ENCODE results near the gene HTR7. TPM values are rescaled to one million over a fixed set of nuclear protein-coding genes. Genes with fewer than 3 reads are reported as not detected.

HTR7 gene
- total RNA-seq, 1 donor from 2014 or later, result 0.10 TPM

DNA sequence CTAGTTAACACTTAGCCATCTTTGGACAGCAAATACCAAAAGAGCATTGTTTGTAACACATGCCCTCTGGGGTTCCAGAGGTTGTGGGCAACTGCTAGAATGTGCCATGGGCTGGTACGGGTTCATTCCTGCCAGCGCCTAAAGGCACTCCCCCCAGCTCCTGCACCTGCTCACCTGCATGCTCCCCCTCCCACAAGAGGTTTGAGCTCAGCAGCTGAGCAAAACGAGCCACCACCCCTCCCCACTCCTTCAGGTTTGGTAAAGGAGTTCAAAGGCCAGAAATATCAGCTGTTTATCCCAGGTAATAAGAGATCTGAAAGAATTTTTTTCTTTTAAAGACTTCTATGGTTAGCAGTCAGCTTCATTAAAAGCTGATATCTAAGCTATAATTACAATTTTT is 53.5 kb downstream of the HTR7 start:
- DNase-seq (ENCODE audit: low read depth), result no peak

DNA sequence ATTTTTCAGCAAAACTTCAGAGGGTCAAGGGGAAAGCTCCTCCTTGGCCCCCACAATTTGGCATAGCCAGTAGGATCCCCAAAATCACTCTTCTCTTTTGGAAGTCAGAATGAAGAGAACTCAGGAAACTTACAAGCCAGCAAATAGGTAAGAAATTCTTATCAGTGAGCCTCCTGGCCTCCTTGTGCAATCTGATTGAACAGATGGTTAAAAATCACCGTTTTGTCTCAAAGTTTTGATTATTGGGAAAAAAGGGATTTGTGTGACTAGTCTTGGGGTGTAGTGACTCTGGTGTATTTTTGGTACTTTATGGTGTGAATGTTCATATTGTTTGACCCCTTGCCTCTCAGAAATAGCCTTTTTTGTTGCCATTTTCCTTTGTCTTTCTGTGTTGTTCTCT is 56.2 kb downstream of the HTR7 start:
- no peak for DNase-seq (ENCODE audit: low read depth)

DNA sequence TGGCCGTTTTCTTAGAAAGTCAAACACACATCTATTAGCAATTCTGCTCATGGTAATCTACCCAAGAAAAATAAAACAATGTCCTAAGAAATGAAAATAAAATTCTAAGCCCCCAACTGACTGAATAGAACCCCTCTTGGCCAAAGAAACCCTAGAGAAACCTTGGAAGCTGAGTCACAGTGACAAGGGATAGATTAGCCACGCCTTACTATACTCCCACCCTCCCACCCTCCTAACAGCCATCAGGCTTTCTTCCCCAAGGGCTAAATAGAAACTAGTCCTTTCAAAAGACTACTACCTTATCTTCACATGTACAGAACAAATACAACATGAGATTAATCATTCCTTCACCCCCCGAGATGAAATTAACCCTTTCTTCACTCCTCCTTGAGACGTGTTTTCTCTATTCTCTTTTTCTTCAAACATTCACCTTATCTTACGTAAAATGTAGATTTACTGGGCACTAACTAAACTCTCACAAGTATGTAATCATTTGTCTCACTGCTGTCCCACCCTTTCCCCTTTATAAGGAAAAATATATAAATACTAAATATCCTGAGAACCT is 57.5 kb downstream of the HTR7 start:
- no peak for DNase-seq (ENCODE audit: low read depth)

DNA sequence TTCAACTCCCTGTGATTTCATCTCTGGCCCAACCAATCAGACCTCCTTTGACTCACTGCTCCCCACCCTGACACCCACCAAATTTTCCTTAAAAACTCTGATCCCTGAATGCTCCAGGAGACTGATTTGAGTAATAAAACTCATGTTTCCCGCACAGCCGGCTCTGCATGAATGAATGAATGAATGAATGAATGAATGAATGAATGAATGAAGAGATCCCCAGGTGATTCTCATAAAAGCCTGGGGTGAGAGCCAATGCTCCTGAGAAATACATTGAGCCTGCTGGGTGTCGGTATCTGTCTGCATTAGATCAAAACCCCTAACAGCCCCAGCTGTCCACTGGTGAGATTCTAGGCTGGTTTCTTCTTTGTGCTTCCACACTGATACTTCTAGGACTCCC is 58.7 kb downstream of the HTR7 start:
- DNase-seq (ENCODE audit: low read depth), result no peak

DNA sequence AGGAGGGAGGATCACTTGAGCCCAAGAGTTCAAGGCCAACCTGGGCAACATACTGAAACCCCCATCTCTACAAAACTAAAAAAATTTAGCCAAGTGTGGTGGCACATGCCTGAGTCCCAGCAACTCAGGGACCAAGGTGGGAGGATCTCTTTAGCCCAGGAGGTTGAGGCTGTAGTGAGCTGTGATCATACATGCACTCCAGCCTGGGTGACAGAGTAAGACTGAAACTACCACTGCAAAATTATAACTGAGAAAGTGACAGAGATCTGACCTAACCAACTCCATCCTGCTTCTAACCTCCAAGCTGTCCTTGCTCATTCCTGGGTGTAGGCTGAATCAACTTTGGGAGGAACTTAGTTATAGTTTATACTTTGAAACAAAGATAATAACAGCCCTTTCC is 59.4 kb downstream of the HTR7 start:
- DNase-seq (ENCODE audit: low read depth), result no peak

DNA sequence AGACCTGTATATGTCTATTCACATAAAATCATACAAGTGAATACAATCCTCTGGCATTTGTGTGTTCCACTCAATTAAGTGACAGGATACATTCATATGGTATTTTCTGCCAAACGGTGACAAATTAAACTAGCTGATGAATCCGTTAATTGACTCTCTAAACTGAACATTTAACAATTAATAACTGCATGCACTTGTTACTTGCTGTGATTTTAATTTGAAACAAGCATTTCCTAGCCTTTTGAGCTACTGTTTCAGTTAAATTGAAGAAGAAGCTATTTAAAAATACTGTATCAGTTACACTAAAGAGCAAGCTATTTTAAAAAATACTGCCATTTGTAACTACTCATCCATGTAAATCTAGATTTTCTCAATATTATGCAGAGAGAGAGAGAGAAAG is 67.4 kb downstream of the HTR7 start:
- no peak for DNase-seq (ENCODE audit: low read depth)

DNA sequence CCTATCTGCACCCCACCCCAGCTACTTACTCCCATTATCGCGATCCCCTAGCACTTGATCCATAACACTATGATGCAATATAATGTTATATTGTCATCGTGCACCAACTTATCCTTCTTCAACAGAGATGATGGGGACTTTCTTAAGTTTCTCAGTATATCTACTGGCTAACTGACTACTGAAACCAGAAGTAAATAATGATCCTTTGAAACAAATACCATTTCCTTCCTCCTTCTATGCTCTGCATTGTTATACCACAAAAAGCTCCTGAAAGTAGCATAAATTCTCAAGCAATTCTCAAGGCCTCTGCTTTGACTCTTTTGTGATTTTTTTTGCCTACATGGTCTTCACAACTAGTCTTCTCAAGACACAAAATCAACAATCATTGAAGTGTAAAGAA is 68.9 kb downstream of the HTR7 start:
- DNase-seq (ENCODE audit: low read depth), result no peak

DNA sequence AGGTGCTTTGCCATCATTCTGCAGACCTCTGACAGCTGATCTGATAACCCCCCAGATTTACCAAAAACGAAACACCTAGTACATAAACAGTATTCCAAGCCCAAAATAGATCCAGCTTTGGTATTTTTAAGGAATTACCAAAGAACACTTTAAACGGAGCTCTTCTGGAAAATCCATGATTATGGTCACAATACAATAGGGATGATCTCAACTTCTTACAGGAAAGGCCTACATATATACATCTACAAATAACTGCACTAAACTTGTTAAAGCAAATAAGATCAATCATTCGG is 69.7 kb downstream of the HTR7 start:
- no peak for DNase-seq (ENCODE audit: low read depth)

DNA sequence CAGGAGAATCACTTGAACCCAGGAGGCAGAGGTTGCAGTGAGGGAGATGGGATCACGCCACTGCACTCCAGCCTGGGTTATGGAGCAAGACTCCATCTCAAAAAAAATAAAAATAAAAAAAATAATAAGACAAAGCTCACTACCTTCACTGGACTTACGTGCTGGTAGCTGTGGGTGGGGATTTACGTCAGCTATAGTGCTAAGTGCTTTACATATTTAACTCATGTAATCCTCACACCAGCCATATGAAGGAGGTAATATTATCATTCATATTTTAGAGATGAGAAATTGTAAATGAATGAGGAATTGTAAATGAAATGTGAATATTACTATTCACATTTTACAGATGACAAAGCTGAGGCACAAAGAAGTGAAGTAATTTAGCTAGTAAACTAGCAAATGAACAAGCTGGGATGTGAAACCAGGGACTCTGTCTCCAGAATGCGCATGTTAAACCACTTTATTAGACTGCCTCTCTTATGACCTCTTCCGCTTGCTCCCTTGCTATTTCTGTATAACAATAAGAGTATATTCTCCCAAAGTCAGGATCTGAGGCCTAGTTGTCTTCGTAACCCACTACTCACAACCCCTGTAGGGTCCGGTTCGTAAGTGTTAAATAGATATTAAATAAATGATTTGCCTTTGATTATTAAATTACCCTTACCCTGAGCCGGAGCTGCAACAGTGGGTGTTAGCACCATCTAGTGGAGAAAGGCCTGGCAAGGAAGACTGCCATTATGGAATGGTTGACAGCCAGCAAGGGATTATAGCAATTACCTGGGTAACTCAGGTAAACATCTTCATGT is 70.2 kb downstream of the HTR7 start:
- peak; percentile 38 for DNase-seq (ENCODE audit: low read depth)

DNA sequence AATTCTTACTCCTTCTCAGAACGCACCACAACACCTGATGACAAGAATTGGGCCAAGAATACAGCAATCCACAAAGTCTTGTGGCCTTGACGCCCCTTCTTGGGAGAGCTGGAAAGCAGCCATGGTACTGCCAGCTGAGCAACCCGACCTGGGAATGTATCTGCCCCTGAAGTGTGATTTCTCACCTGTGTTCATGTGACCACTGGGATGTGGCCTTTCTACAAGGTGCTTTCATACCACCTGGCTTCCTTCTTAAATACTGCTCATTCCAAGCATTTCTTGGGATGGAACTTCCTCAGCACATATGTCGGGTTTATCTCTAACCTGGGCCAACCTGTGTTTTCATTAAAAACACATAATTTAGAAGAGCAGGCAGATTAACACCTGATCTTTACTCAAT is 72.1 kb downstream of the HTR7 start:
- DNase-seq (ENCODE audit: low read depth), result no peak

DNA sequence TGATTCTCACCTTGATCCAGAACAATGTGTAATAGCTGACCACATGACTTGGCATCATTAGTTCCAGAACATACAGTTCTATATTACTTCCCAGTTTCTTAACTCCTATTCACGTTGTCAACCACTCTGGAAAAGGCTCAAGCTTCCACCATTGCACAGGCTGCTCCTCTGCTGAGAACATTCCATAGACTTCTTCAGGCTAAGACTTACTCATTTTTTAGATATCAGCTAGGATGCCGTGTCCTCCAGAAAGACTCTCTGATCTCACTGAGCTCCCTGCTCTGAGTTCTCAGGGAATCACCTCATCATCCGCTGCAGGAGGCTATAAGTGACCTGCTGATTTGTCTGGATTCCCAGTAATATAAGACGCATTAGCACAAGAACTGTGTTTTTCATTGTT is 73.1 kb downstream of the HTR7 start:
- DNase-seq (ENCODE audit: low read depth), result no peak

DNA sequence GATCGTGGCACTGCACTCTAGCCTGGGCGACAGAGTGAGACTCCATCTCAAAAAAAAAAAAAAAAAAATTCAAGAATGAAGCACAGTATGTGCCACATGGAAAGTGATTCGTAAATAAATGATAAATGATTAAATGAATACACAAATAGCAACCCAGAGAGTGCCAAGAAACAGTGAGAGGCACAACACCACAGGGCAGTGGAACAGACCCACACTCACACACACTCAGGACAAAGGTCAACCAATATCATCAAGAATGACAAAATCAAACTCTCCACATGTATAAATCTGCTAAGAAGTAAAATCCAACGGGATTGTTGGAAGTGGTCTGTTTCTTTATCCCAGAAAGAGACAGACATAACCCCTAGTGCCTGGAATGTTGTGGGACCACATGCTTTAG is 77.4 kb downstream of the HTR7 start:
- no peak for DNase-seq (ENCODE audit: low read depth)

DNA sequence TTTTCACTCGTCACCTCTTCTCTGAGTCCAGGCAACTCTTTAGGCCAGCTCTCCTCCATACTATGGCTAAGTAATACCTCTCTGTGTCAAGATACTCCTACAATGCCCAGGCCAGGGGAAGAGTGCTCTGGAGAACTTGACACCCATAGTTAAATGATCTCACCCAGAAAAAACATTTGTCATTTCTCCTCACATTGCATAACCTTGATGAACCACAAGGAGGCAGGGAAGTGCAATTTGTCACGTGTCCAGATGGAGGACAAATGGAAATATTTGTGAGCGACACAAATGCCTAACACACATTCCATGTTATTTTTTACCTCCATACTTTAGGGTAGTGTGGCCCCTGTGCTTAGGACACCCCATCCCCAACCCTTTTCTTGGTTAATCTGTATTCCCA is 78.3 kb downstream of the HTR7 start:
- DNase-seq (ENCODE audit: low read depth), result no peak

DNA sequence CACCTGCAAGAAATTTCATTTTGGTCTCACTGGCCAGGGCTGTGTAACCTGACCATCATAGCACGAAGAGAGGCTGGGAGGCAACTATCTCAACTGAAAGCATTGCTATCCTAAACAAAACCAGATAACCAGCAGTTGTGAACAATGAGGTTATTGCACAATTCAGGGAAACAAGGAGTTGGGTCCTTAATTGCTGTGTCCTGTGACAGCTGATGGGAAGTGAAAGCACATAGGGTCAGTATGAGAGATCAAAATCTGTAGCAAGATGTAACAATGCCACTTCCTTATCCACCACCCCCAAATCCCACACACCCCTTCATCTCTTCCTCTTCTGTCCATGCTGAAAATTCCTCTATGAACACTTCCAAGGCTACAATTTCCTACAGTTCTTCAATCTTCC is 80.2 kb downstream of the HTR7 start:
- no peak for DNase-seq (ENCODE audit: low read depth)

DNA sequence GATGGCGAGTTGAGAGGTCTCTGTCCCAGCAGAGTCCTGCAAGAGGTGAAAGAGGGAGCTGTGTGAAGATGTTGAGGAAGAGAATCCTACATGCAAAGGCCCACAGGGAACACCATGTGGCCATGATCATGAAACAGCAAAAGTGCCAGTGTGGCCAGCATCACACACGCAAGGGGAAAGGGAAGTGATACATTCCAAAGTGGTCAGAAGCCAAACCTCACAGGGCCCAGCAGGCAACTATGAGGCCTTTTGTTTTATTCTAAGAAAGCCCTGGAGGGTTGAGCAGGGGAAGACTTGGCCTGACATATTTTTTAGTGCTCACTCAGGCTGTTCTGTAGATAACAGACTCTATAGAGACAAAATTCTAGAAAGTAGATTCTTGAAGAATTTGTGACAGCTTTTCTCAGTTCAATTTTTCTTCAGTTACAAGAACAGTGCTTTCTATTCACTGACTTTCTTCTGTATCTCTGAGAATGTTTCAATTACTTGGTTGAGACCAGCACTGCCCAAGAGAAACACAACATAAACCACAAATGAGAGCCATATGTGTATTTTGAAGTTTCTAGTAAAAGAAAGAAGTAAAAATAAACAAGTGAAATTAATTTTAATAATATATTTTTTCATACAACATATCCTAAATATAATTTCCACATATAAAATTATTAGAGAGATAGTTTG is 82.3 kb downstream of the HTR7 start:
- no peak for DNase-seq (ENCODE audit: low read depth)

DNA sequence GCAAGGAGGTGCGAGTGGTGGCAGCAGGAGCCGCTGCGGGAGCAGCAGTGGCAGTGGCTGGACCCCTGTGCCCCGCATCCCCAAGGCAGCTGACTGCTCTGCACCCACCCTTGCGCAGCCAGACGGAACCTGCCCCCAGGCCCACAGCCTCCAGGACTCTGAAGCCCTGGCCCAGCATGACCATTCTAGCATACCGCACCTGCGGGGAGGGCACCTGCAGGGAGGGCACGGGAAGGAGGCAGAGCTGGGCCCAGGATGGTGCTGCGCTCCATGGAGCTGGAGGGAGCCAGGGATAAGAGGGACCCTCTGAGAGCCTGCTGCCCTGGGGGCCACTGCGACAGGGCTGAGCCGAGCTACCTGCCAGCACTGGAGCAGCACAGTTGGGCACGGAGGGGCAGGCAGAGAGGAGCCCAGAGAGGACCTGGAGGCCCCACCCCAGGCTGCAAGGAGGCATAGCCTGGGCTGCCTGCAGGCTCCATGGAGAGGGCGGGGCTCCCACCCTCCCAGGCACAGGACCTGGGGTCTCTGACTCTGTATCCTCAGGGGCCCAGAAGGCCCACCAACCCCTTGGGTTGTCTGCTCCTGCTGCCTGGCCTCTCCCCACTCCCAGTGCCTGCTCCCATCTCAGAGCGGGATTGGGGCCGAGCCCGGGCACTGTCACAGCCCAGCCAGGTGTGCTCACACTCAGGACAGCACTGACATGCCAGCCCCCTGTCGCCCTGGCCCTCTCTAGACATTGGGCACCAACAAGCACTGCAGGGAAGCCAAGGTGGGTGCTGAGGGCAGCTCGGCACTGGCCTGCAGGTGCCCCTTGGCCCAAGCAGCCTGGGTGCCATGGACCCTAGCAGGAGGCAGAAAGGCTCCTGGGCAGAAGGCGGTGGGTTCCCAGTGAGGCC is 87.6 kb downstream of the HTR7 start:
- DNase-seq (ENCODE audit: low read depth), result no peak

DNA sequence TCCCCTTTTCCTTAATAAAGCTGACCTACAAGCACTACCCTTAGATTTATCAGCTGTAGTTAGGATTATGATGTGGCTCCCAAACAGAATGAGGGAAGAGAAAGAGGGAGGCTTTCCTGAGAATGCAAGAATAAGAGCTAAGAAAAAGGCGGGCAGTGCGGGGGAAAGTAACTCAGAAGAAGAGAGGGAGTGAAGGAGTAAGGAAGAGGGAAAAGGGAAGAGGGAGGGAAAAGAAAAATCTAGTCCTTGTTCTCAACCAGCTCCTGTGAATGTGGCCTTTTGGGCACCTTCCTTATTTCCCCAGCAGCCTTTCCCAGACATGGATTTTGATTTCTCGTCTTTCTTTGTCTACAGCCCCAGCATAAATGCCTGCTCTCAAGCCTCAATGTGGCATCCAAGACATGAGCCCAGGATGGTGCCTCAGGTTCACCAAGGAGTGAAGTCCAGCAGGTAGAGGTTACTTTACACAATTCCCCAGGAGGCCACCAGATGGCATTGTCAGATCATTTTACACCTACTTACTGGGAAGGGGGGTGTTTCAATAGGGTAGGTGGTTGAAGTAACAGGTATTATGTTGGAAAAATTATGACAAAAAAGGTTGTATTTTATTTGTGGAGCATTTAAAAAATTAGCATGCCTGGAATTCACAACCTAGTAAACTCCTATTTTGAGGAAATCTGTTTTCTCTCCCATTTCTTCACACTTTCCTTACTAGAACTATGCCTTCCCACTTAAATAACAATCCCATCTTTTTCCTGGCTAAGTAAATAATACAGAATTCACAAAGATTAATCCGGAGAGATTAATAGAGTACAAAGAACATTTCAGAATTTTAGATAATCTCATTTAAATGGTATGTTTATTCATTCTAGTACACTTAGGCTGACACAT is 106.5 kb downstream of the HTR7 start:
- DNase-seq (ENCODE audit: low read depth), result peak; percentile 40

DNA sequence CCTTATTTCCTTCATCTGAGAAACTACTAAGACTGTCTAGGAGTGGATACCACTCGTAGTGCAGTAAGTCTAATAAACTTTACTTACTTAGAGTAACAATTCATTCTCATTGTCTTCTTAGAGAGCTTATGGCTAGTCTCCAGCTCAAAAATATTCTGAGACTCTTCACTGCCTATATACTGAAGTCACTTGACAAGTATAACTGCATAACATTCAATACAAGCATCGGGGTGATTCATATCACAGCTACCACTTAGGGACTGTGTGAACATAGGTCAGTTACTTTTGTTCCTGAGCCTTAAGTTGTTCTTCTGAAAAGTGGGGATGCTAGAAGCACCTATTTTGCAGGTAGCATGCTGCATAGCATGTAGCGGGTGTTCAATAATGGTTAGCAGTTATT is 111.0 kb downstream of the HTR7 start:
- no peak for DNase-seq (ENCODE audit: low read depth)

DNA sequence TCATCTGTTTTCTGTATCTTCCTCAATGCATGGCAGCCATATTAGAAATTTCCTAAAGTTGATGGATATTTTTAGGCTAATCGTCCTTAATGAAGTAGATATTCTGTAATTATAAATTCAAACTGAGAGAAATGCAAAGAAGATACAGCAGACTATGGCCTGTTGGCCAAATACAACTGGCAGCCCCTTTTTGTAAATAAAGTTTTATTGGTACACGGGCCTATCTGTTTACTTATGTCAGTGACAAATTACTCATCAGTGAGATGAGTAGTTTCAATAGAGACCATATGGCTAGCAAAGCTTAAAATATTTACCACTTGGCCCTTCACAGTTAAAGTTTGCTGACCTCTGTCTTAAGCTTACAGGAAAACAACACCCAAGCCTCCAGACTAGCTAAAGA is 112.3 kb downstream of the HTR7 start:
- DNase-seq (ENCODE audit: low read depth), result no peak

DNA sequence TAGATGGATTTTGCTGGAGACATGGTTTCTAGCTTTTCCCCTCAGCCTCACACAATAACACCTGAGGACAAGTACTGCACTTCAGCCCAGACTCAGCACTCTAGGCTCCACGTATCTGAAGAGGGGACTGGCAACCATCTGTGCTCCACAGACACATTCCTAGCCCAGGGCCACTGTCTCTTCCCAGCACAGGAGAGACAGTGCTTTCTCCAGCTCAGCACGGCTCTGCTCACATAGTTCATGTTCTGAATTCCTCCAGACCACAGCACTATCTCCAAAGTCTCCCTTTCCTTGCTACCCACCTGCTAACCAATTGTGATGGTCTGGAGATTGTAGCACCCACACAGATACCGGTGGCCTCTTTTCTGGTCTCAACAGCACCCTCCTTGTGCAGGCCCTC is 114.5 kb downstream of the HTR7 start:
- DNase-seq (ENCODE audit: low read depth), result no peak

DNA sequence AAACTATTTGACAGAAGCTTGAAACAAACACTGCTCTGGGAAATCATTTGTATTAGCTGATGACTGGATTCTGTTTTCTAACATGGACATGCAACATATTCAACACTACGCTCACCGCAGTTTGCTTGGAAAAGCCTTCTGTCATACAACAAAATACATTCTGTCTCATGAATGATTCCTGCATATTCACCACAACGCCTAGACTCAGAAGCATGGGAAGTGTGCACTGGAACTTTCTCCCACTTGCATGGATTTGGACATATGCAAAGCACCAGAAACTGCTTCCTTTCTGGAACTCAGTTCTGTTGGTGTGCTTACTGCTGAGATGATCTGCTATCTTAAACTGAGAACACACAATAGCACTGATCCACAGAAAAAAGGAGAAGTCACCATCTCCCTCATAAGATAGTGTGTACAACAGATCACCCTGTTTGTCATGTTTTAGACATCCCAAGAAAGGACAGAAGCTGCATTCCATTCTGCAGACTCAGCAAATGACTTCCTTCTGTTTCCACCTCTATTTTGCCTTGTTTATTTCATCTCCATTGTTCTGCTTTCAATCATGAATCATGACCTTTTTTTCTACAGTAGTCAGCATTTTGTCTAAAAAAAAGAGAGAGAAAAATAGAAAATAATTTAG is 115.8 kb downstream of the HTR7 start:
- DNase-seq (ENCODE audit: low read depth), result peak; percentile 61

Measured in renal cortical epithelial cell (primary cell).